K562 (cell line): ENCODE measurements around the gene CDC6. TPM values are rescaled to one million over a fixed set of nuclear protein-coding genes. Genes with fewer than 3 reads are reported as not detected.

ENCODE experiments used
- ARID1B ChIP-seq: fragments of 450-650 bp; IDR thresholded peaks from 2 replicates; pipeline ENCODE4 v1.6.1; 2016; ENCODE audit warnings: antibody characterized with exemption, mild to moderate bottlenecking, inconsistent platforms
- ATF2 ChIP-seq: sonication (generic); formaldehyde crosslinking; IDR thresholded peaks from 2 replicates; pipeline ENCODE4 v1.8.1; 2022; ENCODE audit warnings: missing genetic modification reagents
- CEBPG ChIP-seq, 3 experiments: fragments of 200-800 bp in 1 of 3; sonication (Bioruptor generic) in 1 of 3; sonication (generic) in 1 of 3; formaldehyde crosslinking in 1 of 3; IDR thresholded peaks in 2 of 3; conservative IDR thresholded peaks in 1 of 3; 2 replicates each; pipeline versions ENCODE4 v1.6.1 to v1.8.0; 2016 to 2022; ENCODE audit warnings: missing compliant biosample characterization in 2 of 3, missing genetic modification characterization in 2 of 3, mild to moderate bottlenecking in 1 of 3, missing genetic modification reagents in 1 of 3
- DACH1 ChIP-seq: fragments of 450-650 bp; IDR thresholded peaks from 2 replicates; pipeline ENCODE4 v1.6.1; 2018; ENCODE audit not compliant: partially characterized antibody
- EP300 ChIP-seq: IDR thresholded peaks from 2 replicates; pipeline ENCODE4 v1.6.1; 2012; ENCODE audit warnings: low read length, improper control_type of control experiment
- FOXA3 ChIP-seq, 2 experiments: fragments of 450-650 bp in 1 of 2; sonication (generic) in 1 of 2; formaldehyde crosslinking; IDR thresholded peaks in 1 of 2; conservative IDR thresholded peaks in 1 of 2; 2 replicates each; pipeline versions ENCODE4 v1.4.0 to v1.8.0; 2020 to 2022; ENCODE audit warnings: mild to moderate bottlenecking in 2 of 2, missing genetic modification reagents in 1 of 2
- LEF1 ChIP-seq: fragments of 450-650 bp; IDR thresholded peaks from 2 replicates; pipeline ENCODE4 v1.6.1; 2016; ENCODE audit warnings: mild to moderate bottlenecking
- MEIS2 ChIP-seq: fragments of 450-650 bp; IDR thresholded peaks from 2 replicates; pipeline ENCODE4 v1.6.1; 2014; ENCODE audit warnings: mild to moderate bottlenecking; ENCODE audit not compliant: partially characterized antibody
- NCOR1 ChIP-seq: fragments of 450-650 bp; IDR thresholded peaks from 2 replicates; pipeline ENCODE4 v1.6.1; 2016; ENCODE audit warnings: mild to moderate bottlenecking, moderate library complexity
- POLR2A ChIP-seq: fragments of 450-650 bp; conservative IDR thresholded peaks from 2 replicates; pipeline ENCODE4 v1.6.1; 2016
- RBFOX2 ChIP-seq: fragments of 200-400 bp; formaldehyde crosslinking; IDR thresholded peaks from 2 replicates; pipeline ENCODE4 v1.6.1; 2017; ENCODE audit warnings: low read depth, mild to moderate bottlenecking, low read length, moderate library complexity
- RERE ChIP-seq: sonication (generic); formaldehyde crosslinking; IDR thresholded peaks from 2 replicates; pipeline ENCODE4 v1.8.0; 2023; ENCODE audit warnings: missing genetic modification reagents, mild to moderate bottlenecking, borderline replicate concordance
- SNRNP70 ChIP-seq: fragments of 200-400 bp; formaldehyde crosslinking; optimal IDR thresholded peaks from 2 replicates; pipeline ENCODE3; 2017; ENCODE audit warnings: low read depth, low read length
- TCF7 ChIP-seq: sonication (generic); IDR thresholded peaks from 2 replicates; pipeline ENCODE4 v1.6.1; 2016; ENCODE audit warnings: antibody characterized with exemption, borderline replicate concordance
- TEAD4 ChIP-seq, 2 experiments: sonication (generic) in 1 of 2; formaldehyde crosslinking in 1 of 2; IDR thresholded peaks; 2 replicates each; pipeline versions ENCODE4 v1.6.1 to v1.8.0; 2012 to 2022; ENCODE audit warnings: borderline replicate concordance in 1 of 2, inconsistent platforms in 1 of 2, low read length in 1 of 2, mild to moderate bottlenecking in 1 of 2, missing genetic modification reagents in 1 of 2
- TFAM ChIP-seq: fragments of 250-450 bp; sonication (Bioruptor Pico); conservative IDR thresholded peaks from 2 replicates; pipeline ENCODE4 v1.5.0; 2021; ENCODE audit warnings: mild to moderate bottlenecking, moderate library complexity
- ZBTB1 ChIP-seq: sonication (generic); formaldehyde crosslinking; IDR thresholded peaks from 2 replicates; pipeline ENCODE4 v1.8.1; 2023; ENCODE audit warnings: missing genetic modification reagents, low read depth, mild to moderate bottlenecking, borderline replicate concordance
- ZKSCAN8 ChIP-seq: fragments of 200-800 bp; sonication (Bioruptor generic); IDR thresholded peaks from 2 replicates; pipeline ENCODE4 v1.6.1; 2016; ENCODE audit warnings: missing genetic modification characterization, missing compliant biosample characterization
- polyA plus RNA-seq, 8 experiments: library from polyadenylated mRNA; depleted of rRNA in 4 of 8; stranded (reverse) in 5 of 8; unstranded in 3 of 8; fragments of >200 nt; fragmentation: Nextera tagmentation in 2 of 8; fragmentation: Illumina TruSeq in 1 of 8; extraction: Ambion mirVana in 2 of 8; extraction: Trizol in 1 of 8; gene quantifications; 2 replicates each; pipeline versions ENCODE4 v1.2.1 to v1.2.3, GENCODE V29; 2011 to 2014; ENCODE audit warnings: inconsistent platforms in 1 of 8, missing spikeins in 1 of 8
- total RNA-seq, 7 experiments: library from RNA; depleted of rRNA in 6 of 7; stranded (reverse); fragments of >200 nt in 6 of 7; fragmentation: Illumina TruSeq in 2 of 7; extraction: Trizol in 2 of 7; gene quantifications; 2 replicates each; pipeline versions ENCODE4 v1.2.1 to v1.2.3, GENCODE V29; 2011 to 2021; ENCODE audit warnings: low replicate concordance in 1 of 7
- TF ChIP-seq, protein P1 (sequence below): sonication (generic); formaldehyde crosslinking; IDR thresholded peaks from 2 replicates; pipeline ENCODE4 v1.8.0; 2022; ENCODE audit warnings: missing genetic modification reagents, mild to moderate bottlenecking, moderate library complexity, borderline replicate concordance

CDC6 gene
- total and polyA plus RNA-seq, 9 of the 15 experiments (the other 6 are each of a cell fraction or from before 2014, with no cell fraction given), result 29.6 to 141 (median 106) TPM

- TF ChIP-seq FOXA3 (CRISPR knock-in tag; conservative IDR thresholded peaks at IDR 0.05 in 1 of 2, IDR thresholded peaks at IDR 0.05 in 1 of 2) (0 out of 4 replicates have a peak, but pooled peaks of 1 of the 2 experiments have one; percentile 16), ZKSCAN8 (no peak), ZBTB1 (CRISPR knock-in tag) (no peak), DACH1 (peak; percentile 34), RBFOX2 (no peak), MEIS2 (peak; percentile 67), ARID1B (peak; percentile 69), LEF1 (peak; percentile 22; the same call in 1 of the 2 replicates), SNRNP70 (no peak), EP300 (peak; percentile 30; the same call in 1 of the 2 replicates), TCF7 (no peak), POLR2A (0 out of 2 replicates have a peak, but pooled peaks have one; percentile 27), NCOR1 (peak; percentile 51; the same call in 1 of the 2 replicates), TEAD4 (IDR thresholded peaks at IDR 0.05; ENCODE audit: low read length) (peak; percentile 27; the same call in 1 of the 2 replicates), TEAD4 (CRISPR knock-in tag; IDR thresholded peaks at IDR 0.05; ENCODE audit: borderline replicate concordance) (no peak), CEBPG (CRISPR knock-in tag; IDR thresholded peaks at IDR 0.05) (peak; percentile 42; the same call in 1 of the 2 replicates), CEBPG (tag; conservative IDR thresholded peaks at IDR 0.05 in 1 of 2, IDR thresholded peaks at IDR 0.05 in 1 of 2) (no peak; a peak in 1 of 4 replicates), ATF2 (CRISPR knock-in tag) (no peak), RERE (no peak), TFAM (CRISPR knock-in tag) (no peak)
- TF ChIP-seq, protein P1, sequence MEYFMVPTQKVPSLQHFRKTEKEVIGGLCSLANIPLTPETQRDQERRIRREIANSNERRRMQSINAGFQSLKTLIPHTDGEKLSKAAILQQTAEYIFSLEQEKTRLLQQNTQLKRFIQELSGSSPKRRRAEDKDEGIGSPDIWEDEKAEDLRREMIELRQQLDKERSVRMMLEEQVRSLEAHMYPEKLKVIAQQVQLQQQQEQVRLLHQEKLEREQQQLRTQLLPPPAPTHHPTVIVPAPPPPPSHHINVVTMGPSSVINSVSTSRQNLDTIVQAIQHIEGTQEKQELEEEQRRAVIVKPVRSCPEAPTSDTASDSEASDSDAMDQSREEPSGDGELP (CRISPR knock-in tag), result no peak
Observed at GRCh38 chr17:40352779-40353394, 65.2 kb downstream of the CDC6 start (continued).
